Right cardiac atrium (tissue), 5 donors: ENCODE measurements around the gene EPS8L3. TPM values are rescaled to one million over a fixed set of nuclear protein-coding genes. Genes with fewer than 3 reads are reported as not detected.

Source experiments
- ATAC-seq, 2 donors: fragments of 200-7000 bp; cut with Tn5 transposase; one replicate each; pipeline versions ENCODE4 v1.8.0 to v1.9.1; 2020; ENCODE audit warnings: moderate library complexity in 2 of 2, mild to moderate bottlenecking in 1 of 2
- DNase-seq, 3 donors: peaks; one replicate each; pipeline ENCODE4 v3.0.0-alpha.2; 2020
- H3K27ac ChIP-seq: one replicate; pipeline ENCODE4 v1.5.1; 2013; ENCODE audit warnings: mild to moderate bottlenecking, low read length, control low read depth, moderate library complexity
- H3K27me3 ChIP-seq: one replicate; pipeline ENCODE4 v1.6.1; 2013; ENCODE audit not compliant: control insufficient read depth, insufficient read depth
- H3K4me1 ChIP-seq: one replicate; pipeline ENCODE4 v1.6.1; 2013; ENCODE audit warnings: low read length; ENCODE audit not compliant: control insufficient read depth, insufficient read depth
- H3K4me3 ChIP-seq: one replicate; pipeline ENCODE4 v1.5.1; 2013; ENCODE audit warnings: low read length, control low read depth
- H3K9me3 ChIP-seq: one replicate; pipeline ENCODE4 v1.6.1; 2013; ENCODE audit warnings: low read length; ENCODE audit not compliant: control insufficient read depth
- WGBS: extraction: QIAGEN DNeasy Blood & Tissue Kit; methylation state at CpG from one replicate; pipeline ENCODE4 v1.1.7; 2013; 5-methylcytosine and 5-hydroxymethylcytosine counted together
- intact Hi-C, 4 donors: fragments of 100-400 bp; cut with DNase I; formaldehyde crosslinking; loops; one replicate each; pipeline versions ENCODE4 v1.11.0 to v1.14.0; 2022 to 2023
- polyA plus RNA-seq: library from polyadenylated mRNA; stranded (reverse); fragments of 200-250 nt; gene quantifications from one replicate; pipeline ENCODE4 v1.2.3, GENCODE V29; 2013
- total RNA-seq, 4 donors: library from RNA; stranded (reverse); fragmentation: NEBNext Ultra II Directional; extraction: Animal tissue kit (Norgen Biotek cat#: 25700); gene quantifications; one replicate each; pipeline ENCODE4 v1.2.1, GENCODE V29; 2021
- donor health status: healthy with polysubstance abuse.
- donor health status: DM: no; HTN: yes; CAD: no.
- donor health status: DM: no; HTN: no; CAD: no.
- donor health status: DM: no; HTN: yes; CAD: no; lungs with severe emphysema.
- donor health status: DM: yes; HTN: yes; CAD: no.

Gene EPS8L3
- total and polyA plus RNA-seq, 5 donors, result not detected

DNA sequence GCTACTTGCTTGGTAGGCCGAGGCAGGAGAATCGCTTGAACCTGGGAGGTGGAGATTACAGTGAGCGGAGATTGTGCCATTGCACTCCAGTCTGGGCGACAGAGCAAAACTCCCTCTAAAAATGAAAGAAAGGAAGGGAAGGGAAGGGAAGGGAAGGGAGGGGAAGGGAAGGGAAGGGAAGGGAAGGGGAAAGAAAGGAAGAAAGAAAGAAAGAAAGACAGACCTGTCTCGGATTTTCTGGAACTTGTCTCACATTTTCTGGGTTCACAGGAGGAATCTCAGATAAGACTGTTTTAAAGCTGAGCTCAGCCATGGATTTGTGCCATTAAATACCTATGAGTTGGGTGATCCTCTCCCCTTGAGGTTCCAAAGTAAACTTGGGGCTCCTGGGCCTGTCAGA lies 38.8 kb downstream of the EPS8L3 start:
- intact Hi-C loops, result no loop called here
- ATAC-seq (no peak), DNase-seq (no peak)
- Histone ChIP-seq H3K27ac (no peak overlapping the region), H3K4me3 (no peak overlapping the region), H3K4me1 (no peaks in the 10 kb centered on the region), H3K9me3 (no peaks in the 10 kb centered on the region), H3K27me3 (no peaks in the 10 kb centered on the region)
- 73% methylated on average over 5 of the region's 5 CpGs for WGBS

DNA sequence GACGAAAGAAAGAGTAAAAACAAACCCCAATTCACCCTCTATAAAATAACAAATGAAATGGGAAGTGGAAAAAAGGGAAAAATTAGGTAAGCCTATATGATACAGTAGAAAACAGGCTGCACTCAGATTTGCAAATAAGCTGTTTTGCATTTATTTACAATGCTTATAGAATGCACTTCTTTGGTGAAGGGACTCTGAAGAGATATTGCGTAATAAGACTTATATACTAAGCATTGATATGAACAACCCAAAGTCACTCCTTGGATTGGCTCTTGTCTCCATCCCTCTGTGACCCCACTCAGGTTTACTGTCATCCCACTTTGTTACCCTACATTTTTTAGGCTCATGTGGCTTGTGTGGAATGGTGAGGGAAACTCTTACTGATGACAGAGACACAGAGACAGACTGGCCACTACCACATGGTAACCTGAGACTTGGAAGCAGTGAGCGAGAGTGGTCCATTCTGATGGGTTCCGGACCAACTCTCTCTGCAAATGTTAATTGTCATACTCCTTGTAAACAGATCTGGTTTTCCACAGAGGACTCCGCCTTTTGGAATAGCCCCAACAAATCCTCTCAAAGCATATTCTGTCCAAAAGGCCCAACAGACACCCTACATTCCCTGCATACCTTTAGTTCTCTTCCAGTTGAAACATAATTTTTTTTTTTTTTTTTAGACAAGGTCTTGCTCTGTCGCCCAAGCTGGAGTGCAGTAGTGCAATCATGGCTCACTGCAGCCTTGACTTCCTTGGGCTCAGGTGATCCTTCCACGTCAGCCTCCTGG lies 40.6 kb downstream of the EPS8L3 start:
- no peak overlapping the region for H3K4me3 ChIP-seq
- no peak overlapping the region for H3K27ac ChIP-seq
- ATAC-seq (no peak), DNase-seq (no peak)
- intact Hi-C loops, result no loop called here
- no peaks in the 10 kb centered on the region for H3K4me1 ChIP-seq
- H3K27me3 ChIP-seq, result no peaks in the 10 kb centered on the region
- no peaks in the 10 kb centered on the region for H3K9me3 ChIP-seq
- 80% methylated on average over 7 of the region's 7 CpGs for WGBS

- H3K9me3 ChIP-seq, result no peaks in the 10 kb centered on the region
- ATAC-seq (no peak), DNase-seq (no peak)
- no peaks in the 10 kb centered on the region for H3K27me3 ChIP-seq
- no peak overlapping the region for H3K27ac ChIP-seq
- intact Hi-C loops, result no loop called here
- no peak overlapping the region for H3K4me3 ChIP-seq
- 91% methylated on average over 1 of the region's 1 CpG for WGBS
- no peaks in the 10 kb centered on the region for H3K4me1 ChIP-seq
These were observed 41.8 kb downstream of the EPS8L3 start for GRCh38 chr1:109721971-109722370.

GRCh38 chr1:109721042-109721441 lies 42.7 kb downstream of the EPS8L3 start:
- ATAC-seq (no peak), DNase-seq (no peak)
- Histone ChIP-seq H3K4me1 (no peaks in the 10 kb centered on the region), H3K4me3 (no peak overlapping the region), H3K27me3 (no peaks in the 10 kb centered on the region), H3K9me3 (no peaks in the 10 kb centered on the region), H3K27ac (no peak overlapping the region)
- 73% methylated on average over 5 of the region's 5 CpGs for WGBS
- intact Hi-C loops, result no loop called here

DNA sequence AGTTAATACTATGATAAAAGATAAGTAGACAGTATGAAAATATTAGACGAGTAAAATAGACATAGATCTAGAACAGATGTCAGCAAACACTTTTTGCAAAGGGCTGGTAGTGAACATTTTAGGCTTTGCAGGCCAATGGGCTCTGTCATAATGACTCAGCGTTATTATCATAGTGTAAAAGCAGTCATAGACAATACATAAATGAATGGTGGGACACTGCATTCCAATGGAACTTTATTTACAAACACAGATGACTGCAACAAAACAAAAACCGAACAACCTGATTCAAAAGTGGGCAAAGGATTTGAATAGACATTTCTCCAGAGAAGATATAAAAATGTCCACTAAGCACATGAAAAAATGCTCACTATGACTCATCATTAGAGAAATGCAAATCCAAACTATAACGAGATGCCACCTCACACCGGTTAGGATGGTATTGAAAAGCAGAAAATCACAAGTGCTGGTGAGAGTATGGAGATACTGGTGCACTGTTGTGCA lies 44.3 kb downstream of the EPS8L3 start:
- ATAC-seq, result no peak
- Histone ChIP-seq H3K4me3 (no peak overlapping the region), H3K4me1 (no peaks in the 10 kb centered on the region), H3K27ac (no peak overlapping the region), H3K9me3 (no peaks in the 10 kb centered on the region), H3K27me3 (no peaks in the 10 kb centered on the region)
- 73% methylated on average over 5 of the region's 5 CpGs for WGBS
- no peak for DNase-seq
- intact Hi-C loops, result no loop called here

DNA sequence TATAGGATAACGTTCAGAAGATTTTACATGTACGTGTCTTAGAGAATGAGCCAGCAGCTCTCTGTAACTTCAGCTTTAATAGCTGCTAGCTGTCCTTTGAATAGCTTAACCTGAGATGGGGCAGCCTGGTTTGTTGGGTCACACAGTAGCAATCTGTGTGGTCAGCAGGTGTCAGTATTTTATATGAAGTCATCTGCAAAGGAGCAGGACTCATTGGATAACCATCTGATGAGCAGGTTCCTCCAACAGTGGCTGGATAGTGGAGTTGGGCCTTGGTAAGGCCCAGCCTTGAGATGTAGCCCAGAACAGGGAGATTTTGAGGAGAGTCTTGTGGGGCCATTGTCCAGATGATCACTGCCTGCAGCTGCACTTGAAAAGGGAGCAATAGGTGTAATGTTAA lies 45.2 kb downstream of the EPS8L3 start:
- H3K27me3 ChIP-seq, result no peaks in the 10 kb centered on the region
- no peak overlapping the region for H3K27ac ChIP-seq
- DNase-seq, result no peak
- no peaks in the 10 kb centered on the region for H3K4me1 ChIP-seq
- no peak overlapping the region for H3K4me3 ChIP-seq
- WGBS, result 92% methylated on average over 2 of the region's 2 CpGs
- ATAC-seq, result no peak
- no peaks in the 10 kb centered on the region for H3K9me3 ChIP-seq
- intact Hi-C loops, result no loop called here

DNA sequence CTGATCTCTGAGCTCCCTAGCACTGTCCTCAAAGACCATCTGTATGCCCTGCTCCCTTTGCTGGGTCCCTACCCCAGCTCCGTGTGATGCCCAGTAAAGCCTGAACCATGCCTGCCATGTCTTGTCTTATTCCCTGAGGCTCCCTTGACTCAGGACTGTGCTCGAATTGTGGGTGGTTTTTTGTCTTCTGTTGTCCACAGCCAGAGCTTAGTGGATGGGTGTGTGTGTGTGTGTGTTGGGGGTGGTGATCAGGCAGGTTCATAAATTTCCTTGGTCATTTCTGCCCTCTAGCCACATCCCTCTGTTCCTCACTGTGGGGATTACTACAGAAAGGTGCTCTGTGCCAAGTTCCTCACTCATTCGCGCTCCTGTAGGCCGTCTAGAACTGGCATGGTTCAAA lies 46.0 kb downstream of the EPS8L3 start:
- Histone ChIP-seq H3K4me3 (no peak overlapping the region), H3K4me1 (no peaks in the 10 kb centered on the region), H3K9me3 (no peaks in the 10 kb centered on the region), H3K27ac (no peak overlapping the region), H3K27me3 (no peaks in the 10 kb centered on the region)
- 84% methylated on average over 5 of the region's 5 CpGs for WGBS
- DNase-seq (no peak), ATAC-seq (no peak)
- intact Hi-C loops, result no loop called here

DNA sequence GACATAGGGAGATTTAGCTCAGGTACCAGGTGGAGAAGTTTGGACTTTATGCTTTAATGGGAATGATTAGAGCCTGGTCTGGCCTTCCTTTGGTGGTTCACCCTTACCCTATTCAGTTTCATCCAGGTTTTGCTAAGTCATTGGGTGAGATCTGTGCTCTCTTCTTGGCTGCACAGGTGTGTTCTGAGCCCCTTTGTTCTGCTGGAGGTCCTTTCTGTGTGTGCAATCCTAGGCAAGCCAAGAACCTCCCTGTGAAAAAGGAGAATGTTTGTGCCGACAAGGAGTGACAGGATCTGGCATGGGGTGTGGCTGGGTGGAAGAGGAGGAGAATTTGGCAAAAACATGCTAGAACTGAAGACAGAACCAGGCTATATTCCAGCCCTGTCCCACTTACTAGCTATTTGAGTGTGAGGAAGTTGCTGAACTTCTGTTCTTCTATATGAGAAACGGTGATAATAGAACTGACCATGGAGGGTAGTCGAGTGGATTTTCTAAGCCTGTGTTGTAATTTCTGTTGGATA lies 47.1 kb downstream of the EPS8L3 start:
- Histone ChIP-seq H3K9me3 (no peaks in the 10 kb centered on the region), H3K27ac (peak overlapping the region; percentile 10), H3K27me3 (no peaks in the 10 kb centered on the region), H3K4me3 (no peak overlapping the region), H3K4me1 (no peaks in the 10 kb centered on the region)
- DNase-seq (peak in 1 of 3 donors; percentile 65), ATAC-seq (peak; percentile 27 to 61)
- WGBS, result 50% methylated on average over 3 of the region's 3 CpGs
- intact Hi-C loops, result no loop called here

GRCh38 chr1:109716121-109716520 lies 47.6 kb downstream of the EPS8L3 start:
- Histone ChIP-seq H3K4me3 (no peak overlapping the region), H3K9me3 (no peaks in the 10 kb centered on the region), H3K4me1 (no peaks in the 10 kb centered on the region), H3K27me3 (no peaks in the 10 kb centered on the region), H3K27ac (no peak overlapping the region)
- DNase-seq (peak in 1 of 3 donors; percentile 73), ATAC-seq (peak in 1 of 2 donors; percentile 65)
- intact Hi-C loops, result no loop called here
- 79% methylated on average over 3 of the region's 3 CpGs for WGBS

DNA sequence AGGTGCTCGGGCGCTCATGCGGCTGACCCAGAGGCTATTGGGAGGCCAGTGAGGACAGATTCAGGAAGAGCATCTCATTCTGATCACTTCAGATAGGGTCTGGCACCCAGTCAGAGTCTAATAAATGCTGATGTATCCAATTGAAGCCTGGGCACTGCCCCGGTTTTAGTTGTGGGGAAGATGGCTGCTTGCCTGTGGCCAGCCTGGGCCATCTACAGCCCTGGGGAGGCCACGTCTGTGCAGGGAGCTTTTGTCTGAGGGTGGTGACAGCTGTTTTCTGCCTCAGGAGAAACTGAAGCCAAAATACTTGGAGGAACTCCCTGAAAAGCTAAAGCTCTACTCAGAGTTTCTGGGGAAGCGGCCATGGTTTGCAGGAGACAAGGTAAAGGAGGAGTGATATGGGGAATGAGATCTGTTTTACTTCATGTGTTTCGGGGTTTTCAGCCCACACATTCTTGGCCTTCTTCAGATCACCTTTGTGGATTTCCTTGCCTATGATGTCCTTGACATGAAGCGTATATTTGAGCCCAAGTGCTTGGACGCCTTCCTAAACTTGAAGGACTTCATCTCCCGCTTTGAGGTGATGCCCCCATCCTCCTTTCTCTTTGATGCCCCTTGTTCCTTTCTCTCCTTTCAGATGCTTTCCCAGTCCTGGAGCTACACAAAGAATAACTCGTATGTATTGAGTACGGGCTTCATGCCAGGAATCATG lies 48.9 kb downstream of the EPS8L3 start:
- no peaks in the 10 kb centered on the region for H3K27me3 ChIP-seq
- H3K27ac ChIP-seq, result no peak overlapping the region
- whole genome bisulfite sequencing, result 82% methylated on average over 12 of the region's 12 CpGs
- no peak overlapping the region for H3K4me3 ChIP-seq
- intact Hi-C loops, result no loop called here
- no peaks in the 10 kb centered on the region for H3K4me1 ChIP-seq
- no peak for ATAC-seq
- no peaks in the 10 kb centered on the region for H3K9me3 ChIP-seq
- peak in 1 of 3 donors; percentile 51 for DNase-seq

DNA sequence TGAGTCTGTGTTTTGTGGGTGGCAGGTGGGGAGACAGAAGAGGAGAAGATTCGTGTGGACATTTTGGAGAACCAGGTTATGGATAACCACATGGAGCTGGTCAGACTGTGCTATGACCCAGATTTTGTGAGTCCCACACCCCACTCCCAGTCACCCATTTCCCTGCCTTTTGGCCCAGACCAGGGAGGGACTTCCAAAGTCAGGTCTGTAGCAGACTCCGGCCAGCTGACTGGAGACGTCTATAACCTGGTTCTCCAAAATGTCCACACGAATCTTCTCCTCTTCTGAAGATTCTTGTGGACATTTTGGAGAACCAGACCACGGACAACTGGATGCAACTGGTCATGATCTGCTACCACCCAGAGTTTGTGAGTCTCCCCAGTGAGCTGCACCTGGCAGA lies 50.1 kb downstream of the EPS8L3 start:
- no peak for ATAC-seq
- no peaks in the 10 kb centered on the region for H3K4me1 ChIP-seq
- H3K27ac ChIP-seq, result no peak overlapping the region
- intact Hi-C loops, result no loop called here
- no peak for DNase-seq
- 93% methylated on average over 5 of the region's 5 CpGs for WGBS
- no peaks in the 10 kb centered on the region for H3K27me3 ChIP-seq
- H3K9me3 ChIP-seq, result no peaks in the 10 kb centered on the region
- H3K4me3 ChIP-seq, result no peak overlapping the region
